ENCODE data around the gene AGBL1. TPM values are rescaled to one million over a fixed set of nuclear protein-coding genes. Genes with fewer than 3 reads are reported as not detected.

AGBL1 gene
- total RNA-seq, 1 experiment from 2014 or later: under 0.01 TPM

DNA sequence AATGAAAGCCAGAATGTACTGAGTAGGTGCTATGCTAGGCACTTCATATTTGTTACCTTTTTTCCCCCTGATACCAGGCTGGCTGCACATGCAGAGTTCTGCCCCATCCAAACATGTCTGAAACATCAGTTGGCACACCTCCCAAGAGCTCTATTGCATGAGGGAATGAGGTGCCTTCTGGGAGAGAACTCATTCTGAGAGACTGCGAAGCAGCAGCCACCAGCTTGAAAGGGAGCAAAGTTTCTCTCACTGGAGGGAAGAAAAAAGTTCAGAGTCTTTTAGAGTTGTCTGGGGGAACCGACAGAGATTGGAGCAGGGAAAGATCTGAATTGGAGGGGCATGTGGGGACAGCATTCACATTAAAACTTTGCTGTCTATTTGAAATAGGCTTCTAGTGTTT lies 84.1 kb downstream of the AGBL1 start:
- DNase-seq (ENCODE audit: low read depth): peak; percentile 28

DNA sequence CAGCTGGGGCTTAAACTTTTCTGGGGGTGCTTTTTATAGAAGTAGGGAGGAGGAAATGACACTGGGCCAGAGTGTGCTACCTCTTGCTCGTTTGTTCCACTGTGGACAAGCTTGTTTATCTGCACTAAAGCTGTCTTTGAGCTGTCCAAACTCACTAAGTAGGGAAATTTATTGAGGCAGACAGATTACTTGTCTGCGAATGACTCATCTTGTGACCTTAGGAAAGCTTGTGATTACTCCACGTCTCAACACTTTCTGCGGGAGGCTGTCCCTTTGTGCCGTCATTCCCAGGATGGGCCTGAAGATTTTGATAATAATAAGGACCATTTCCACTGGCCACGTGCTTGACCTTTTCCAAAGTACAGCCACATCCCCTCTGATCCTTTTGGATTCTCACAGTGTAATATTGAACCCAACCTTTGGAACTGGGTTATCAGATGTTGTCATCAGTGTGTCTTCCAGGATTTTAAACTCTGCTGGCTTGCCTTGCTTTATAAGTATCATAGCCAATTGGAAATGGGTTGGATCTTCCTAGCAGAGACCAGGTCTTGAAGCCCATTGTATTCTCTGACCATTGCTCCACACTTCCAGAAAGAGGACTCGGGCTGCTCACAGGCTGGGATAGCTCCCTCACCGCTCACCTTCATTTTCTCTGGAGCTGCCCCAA lies 84.7 kb downstream of the AGBL1 start:
- peak; percentile 55 for DNase-seq (ENCODE audit: low read depth)

DNA sequence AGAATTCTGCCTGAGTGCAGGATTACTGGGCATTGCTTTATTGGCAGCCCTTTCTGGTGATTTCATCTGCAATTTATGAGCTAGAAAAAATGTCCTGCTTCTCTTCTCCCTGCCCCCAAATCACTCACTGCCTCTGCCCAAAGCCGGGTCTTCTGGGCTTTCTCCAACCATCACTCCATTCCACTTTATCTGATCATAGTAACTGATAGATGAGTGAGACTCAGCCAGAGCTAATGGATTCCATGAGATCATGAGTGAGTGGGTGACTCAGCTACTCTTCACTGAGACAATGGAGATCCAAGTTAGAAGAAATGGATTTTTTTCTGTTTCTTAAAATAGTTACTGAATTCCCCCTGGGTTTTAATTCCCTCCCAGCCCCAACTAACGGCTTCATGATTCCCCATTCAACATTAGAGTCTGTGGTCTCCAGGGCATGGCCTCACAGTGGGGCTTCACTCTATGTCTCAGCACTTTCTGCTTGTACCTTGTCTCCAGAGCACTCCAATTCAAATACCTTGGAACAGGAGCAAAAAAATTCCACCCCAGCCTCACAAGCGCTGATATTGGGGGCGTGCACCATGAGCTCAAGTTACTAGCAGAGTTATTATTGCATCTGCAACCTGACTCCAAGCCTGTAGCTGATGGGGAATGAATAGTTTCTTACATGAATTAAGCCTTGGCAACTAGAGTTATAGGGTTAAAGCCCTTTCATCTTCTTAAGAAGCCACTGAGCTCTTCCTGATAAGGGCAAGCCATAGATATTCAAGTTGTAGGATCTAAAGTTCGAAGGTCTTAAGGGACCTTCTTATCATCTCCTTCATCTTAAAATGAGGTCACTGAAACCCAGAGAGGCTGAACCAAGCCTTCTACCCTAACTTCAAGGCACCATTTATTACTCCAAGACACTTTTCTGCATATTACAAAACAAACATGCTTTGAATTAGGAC lies 85.9 kb downstream of the AGBL1 start:
- DNase-seq (ENCODE audit: low read depth): peak; percentile 26

GRCh38 chr15:86167841-86168240 lies 88.2 kb downstream of the AGBL1 start:
- DNase-seq (ENCODE audit: low read depth): no peak

DNA sequence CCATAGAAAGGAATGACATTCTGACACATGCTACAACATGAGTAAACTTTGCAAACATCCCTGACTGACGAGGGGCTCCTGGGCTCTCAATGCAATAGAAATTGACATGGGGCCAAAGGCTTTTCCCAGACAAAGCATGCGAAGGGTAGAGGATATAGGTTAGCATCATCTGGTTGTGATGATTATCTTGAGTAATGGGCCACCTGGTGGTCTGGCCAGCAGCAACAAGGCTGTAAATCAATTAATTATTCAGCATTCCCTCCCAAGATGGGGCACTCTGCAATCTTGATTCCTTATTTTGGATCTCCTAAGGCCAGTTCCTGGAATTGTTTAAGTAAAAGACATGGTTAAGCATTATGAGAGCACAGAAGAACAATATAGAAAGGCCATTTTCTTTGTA lies 99.2 kb downstream of the AGBL1 start:
- DNase-seq (ENCODE audit: low read depth): no peak

- DNase-seq (ENCODE audit: low read depth): peak; percentile 93
These were observed 104.2 kb downstream of the AGBL1 start for GRCh38 chr15:86183596-86184491.

GRCh38 chr15:86193716-86194380 lies 114.2 kb downstream of the AGBL1 start:
- DNase-seq (ENCODE audit: low read depth): peak; percentile 19

- peak; percentile 25 for DNase-seq (ENCODE audit: low read depth)
These were observed 118.1 kb downstream of the AGBL1 start for GRCh38 chr15:86197770-86198169.

DNA sequence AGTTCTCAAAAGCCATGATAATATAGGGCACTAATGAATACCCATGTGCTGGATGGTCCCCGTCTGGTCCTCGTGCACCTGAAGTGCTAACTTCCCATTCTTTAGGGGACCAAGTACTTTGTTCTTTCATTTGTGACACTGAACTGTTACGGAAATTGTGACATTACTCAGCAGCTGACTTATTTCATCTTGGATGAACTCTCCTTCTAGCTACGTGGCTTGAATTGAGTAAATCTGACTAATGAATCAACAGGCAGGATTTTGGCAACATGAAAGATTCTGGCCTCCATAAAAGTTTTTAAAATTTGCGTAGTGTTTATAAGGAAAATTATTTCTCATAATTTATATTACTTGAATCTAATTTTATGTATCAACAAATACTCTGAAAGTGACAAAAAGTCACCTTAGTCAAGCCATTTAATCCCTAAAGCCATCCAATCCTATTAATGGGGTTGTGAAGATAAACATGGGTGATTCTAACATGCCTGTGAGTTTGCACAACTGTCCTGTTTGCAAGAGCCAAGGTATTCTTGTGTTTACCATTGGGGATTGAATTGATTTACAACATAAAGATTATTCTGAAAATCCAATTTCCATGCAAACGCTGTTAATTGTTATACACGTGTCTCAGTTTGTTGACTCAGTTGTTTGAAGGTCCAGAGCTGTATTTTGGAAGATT lies 119.9 kb downstream of the AGBL1 start:
- no peak for DNase-seq (ENCODE audit: low read depth)

GRCh38 chr15:86201313-86202008 lies 121.8 kb downstream of the AGBL1 start:
- DNase-seq (ENCODE audit: low read depth): no peak

DNA sequence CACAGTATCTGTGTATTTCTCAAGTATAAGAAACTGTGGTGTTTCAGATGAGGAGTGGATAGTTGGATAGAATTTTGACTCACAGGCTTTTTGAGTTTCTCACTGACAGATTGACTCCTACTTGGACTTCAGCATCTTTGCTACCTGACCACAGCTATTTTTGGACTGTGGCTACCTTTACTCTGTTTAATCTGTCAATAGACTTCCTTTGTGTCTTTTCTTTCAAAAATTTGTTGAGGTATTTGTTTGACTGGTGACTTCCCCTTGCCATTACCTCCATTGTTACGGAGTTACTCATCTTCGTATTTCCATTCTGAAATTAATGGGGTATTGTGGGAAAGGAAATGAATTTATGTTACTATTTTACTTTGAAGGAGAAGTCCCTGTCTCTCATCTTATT lies 123.8 kb downstream of the AGBL1 start:
- no peak for DNase-seq (ENCODE audit: low read depth)

GRCh38 chr15:86205096-86205495 lies 125.4 kb downstream of the AGBL1 start:
- no peak for DNase-seq (ENCODE audit: low read depth)

- no peak for DNase-seq (ENCODE audit: low read depth)
These were observed 133.7 kb downstream of the AGBL1 start for GRCh38 chr15:86213420-86213819.

- DNase-seq (ENCODE audit: low read depth): no peak
These were observed 134.2 kb downstream of the AGBL1 start for GRCh38 chr15:86213888-86214287.

- no peak for DNase-seq (ENCODE audit: low read depth)
These were observed 141.4 kb downstream of the AGBL1 start for GRCh38 chr15:86221119-86221518.

DNA sequence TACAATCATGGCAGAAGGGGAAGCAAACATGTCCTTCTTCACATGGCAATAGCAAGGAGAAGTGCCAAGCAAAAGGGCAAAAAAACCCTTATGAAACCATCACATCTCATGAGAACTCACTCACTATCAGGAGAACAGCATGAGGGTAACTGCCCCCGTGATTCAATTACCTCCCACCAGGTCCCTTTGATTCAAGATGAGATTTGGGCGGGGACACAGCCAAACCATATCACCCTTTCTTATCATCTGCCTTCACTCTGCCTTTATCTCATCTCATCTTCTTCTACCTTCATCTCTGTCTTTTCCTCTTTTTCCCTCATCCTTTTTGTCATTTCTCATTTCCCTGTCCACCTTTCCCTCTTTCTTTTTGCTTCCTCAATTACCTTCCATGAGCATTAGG lies 149.6 kb downstream of the AGBL1 start:
- DNase-seq (ENCODE audit: low read depth): no peak

- DNase-seq (ENCODE audit: low read depth): no peak
These were observed 150.3 kb downstream of the AGBL1 start for GRCh38 chr15:86229936-86230335.

- peak; percentile 30 for DNase-seq (ENCODE audit: low read depth)
These were observed 152.4 kb downstream of the AGBL1 start for GRCh38 chr15:86231864-86232721.

- DNase-seq (ENCODE audit: low read depth): no peak
These were observed 156.0 kb downstream of the AGBL1 start for GRCh38 chr15:86235667-86236066.

All from LHCN-M2 (cell line).